NCI-H2029 (cell line): ENCODE data around the gene HRH3.

Source experiments
- DNase-seq: peaks from one replicate; lab custom pipeline; 2025; lab: John Stamatoyannopoulos, UW

The HRH3 gene

DNA sequence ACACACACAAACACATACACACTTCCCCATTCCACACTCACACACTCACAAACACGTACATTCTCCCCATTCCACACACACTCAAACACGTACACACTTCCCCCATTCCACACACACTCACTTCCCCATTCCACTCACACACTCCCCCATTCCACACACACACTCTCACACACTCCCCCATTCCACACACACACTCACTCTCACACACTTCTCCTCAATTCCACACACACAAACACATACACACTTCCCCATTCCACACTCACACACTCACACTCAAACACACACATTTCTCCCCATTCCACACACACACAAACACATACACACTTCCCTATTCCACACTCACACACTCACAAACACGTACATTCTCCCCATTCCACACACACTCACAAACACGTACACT is 9.6 kb upstream of the HRH3 start:
- DNase-seq = no peak

DNA sequence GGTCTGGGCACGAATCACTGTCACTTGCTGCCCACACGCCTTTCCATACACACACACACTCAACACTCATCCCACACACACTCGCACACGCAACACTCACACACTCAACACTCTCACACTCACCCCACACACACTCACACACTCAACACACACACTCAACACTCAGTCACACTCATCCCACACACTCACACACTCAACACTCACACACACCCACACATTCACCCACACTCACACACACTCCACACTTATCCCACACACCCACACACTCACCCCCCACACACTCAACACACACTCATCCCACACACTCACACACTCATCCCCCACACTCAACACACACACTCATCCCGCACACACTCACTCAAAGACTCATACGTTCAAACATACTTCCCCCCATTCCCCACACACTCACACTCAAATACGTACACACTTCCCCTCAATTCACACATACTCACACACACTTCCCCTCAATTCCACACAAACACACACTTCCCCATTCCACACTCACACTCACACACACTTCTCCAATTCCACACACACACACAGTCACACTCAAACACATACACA is 9.0 kb upstream of the HRH3 start:
- no peak for DNase-seq

DNA sequence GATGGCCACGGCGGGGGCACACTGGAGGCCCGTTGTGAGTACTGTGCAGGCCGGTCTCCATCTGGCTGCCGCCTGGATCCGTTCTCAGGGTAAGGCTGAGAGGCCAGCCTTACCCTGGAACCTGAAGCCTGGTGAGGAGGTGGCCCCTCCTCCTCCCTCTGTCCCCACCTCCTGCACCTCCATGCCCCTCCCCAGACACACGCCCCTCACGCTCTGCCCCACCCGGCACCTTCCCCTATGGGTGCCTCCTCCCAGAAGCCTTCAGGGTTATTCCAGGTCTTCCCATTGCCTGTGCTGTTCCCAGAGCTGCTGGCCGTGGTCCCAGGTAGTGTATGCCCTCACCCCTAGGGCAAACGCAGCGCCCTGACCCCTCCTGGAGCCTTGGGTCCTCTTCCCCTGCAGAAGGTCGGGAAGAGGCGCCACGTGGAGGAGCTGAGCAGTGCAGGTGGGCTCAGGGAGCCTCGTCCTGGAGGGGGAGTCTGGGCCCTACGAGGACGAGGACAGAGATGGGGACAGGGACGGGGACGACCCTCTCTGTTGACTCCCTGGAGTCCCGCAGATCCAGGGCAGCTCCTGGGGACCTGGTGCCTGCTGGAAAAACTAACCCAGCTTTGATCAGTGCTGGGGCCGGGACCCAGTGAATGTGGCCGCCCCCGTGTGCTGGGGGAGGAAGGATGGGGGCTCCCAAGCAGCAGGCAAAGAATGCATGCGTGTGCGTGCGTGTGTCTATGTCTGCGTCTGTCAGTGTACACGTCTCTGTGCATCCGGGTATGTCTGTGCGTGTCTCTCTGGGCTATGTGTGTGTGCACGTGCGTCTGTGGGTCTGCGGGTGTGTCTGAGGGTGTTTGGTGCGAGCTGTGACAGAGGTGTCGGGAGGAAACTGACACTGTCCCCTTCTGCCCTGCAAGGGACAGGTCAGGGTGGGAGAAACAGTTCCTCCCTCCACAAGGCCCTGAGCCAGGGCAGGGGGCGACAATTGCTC is 8.2 kb upstream of the HRH3 start:
- peak; percentile 46 for DNase-seq

GRCh38 chr20:62227591-62227976 is 7.5 kb upstream of the HRH3 start:
- no peak for DNase-seq

DNA sequence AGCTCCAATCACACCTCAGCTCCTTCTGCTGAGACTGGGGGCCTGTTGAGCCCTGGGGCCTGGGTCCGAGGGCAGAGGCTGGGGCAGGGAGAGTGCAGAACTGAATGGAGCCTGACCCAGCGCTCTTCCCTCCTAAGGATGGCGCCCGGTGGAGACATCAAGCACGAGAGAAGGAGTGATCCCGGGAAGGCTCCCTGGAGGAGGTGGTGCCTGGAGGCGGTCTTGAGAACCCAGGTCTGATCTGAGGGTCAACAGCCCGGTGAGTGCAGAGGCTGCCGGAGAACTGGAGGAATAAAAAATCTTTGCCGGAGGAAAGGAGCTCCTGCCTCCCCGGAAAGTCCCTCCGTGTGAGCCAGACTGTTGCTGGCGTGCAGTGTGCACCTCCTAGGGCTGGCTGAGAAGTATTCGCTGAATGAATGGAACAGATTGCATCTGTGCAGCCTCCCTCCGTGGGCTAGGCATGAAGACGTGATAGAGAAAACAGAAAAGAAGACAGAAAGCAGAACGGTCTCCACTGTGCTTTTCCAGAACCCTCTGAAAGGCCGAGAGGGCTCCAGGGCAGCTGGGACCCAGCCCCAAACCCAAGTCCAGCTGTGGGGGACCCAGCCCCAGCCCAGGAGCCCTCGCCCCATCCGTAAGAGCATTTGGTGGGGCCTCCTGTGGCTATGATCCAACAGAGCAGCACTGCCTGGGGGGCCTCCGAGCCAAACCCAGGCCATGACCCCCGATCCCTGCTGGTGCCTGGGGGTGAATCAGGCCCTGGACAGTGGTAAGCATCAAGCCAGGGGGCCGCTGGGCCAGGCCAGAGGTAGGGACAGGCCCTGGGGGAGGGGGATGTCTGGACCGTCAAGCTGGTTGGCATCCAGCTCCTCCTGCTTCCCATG is 6.9 kb upstream of the HRH3 start:
- DNase-seq = no peak

DNA sequence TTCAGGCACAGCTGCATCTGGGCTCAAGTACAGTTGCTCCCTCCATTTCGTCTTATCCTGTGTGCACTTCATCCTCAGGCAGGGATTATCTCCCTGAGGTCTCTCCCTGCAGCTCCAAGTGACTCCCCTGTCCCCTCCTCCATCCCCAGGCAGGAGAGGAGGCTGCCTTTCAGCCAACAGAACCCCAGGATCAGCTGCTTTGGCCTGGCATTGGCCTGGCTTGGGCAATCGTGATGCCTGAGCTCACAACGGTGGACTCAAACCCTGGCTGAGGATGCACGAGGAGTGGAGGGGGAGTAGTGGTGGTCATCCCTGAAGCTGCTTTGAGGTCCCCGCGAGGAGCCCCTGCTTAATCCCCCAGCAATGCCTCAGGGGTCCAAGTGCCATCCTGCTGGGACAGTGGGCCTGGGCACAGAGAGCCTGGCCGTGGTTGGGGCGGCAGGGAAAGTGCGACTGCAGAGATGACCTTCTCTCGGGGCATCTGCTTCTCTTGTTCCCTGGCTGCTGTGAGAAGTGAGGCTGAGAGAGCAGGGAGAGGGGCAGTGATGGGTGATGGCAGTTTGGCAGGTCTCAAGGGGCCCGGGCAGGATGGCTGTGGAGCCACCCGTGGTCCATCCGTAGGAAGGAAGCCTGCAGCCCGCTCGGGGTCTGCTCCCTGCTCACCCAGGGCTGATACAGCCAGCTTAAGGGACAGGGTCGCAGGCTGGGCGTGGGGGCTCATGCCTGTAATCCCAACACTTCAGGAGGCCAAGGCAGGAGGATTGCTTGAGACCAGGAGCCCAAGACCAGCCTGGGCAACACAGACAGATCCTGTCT is 6.0 kb upstream of the HRH3 start:
- DNase-seq = no peak

DNA sequence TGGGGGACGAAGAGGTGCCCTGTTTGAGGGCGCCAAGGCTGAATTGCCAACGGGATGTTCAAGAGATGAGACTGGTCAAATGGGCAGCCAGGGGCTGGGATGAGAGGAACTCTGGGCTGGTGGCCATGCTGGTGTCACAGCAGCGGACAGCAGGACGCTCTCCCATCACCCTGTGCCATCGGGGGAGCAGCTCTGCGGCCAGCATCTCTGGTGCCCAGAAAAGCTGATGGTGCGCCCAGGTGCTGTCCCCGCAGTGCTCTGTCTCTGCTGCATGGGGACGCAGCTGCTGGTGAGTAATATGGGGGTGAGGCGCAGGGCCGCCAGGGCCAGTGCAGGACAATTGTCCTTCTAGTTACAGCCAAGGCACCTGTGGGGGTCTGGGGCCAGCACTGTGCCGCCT is 4.9 kb upstream of the HRH3 start:
- DNase-seq = no peak

DNA sequence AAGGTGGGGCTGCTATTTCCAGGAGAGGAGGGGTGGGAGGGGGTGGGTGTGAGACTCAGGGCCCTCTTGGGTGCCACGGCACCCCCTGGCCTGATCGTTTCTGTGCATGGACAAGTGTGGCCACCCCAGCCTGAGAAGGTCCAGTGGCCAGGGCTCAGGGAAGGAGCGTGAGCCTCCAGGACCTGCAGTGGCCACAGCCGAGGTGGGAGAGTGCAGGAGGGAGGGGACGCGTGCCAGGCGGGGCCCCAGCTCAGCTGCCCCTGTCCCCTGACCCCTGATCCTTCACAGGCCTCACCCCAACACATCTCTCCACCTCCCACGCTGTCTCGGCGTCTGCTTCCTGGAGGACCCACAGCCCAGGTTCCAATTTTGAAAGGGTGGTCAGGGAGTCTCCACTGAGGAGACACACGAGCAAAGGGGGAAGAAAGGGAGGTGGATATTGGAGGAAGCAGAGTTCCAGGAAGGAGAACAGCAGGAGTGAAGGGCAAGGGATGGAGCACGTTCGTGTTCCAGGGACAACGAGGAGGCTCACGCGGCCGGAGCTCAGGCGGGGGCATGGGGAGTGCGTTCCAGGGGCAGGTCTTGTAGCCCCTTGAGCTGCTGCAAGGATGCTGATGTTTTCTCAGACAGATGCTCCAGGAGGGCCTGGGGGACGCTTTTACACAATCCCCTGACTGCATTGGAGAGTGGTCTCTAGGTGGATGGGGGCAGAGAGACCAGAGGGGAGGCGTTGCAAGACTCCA is 4.2 kb upstream of the HRH3 start:
- no peak for DNase-seq

DNA sequence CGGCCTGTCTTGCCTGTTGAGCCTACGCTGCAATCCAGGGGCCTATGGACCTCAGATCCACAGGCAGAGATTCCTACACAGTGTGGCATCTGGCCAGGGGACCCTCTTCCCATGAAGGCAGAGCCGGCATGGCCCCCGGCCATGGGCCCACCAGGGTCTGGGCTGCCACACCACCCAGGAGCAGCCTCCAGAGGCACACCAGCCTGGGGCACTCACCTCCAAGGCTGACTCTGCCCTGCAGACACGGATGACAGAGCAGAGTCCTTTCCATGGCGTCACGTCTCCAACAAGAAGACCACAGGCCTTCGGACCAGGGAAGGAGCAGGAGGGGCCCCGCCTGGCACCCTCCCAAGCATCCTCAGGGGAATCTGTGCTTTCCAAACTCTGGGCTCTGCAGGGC is 3.5 kb upstream of the HRH3 start:
- DNase-seq = no peak

- DNase-seq = no peak
These were observed 2.9 kb upstream of the HRH3 start for GRCh38 chr20:62222972-62223371.

GRCh38 chr20:62222266-62222850 is 2.3 kb upstream of the HRH3 start:
- DNase-seq = no peak

GRCh38 chr20:62220666-62221568 is 839 bp upstream of the HRH3 start:
- no peak for DNase-seq

GRCh38 chr20:62219101-62219991 is 732 bp downstream of the HRH3 start:
- DNase-seq = peak; percentile 9

- DNase-seq = no peak
These were observed 1.9 kb downstream of the HRH3 start for GRCh38 chr20:62217913-62218773.

DNA sequence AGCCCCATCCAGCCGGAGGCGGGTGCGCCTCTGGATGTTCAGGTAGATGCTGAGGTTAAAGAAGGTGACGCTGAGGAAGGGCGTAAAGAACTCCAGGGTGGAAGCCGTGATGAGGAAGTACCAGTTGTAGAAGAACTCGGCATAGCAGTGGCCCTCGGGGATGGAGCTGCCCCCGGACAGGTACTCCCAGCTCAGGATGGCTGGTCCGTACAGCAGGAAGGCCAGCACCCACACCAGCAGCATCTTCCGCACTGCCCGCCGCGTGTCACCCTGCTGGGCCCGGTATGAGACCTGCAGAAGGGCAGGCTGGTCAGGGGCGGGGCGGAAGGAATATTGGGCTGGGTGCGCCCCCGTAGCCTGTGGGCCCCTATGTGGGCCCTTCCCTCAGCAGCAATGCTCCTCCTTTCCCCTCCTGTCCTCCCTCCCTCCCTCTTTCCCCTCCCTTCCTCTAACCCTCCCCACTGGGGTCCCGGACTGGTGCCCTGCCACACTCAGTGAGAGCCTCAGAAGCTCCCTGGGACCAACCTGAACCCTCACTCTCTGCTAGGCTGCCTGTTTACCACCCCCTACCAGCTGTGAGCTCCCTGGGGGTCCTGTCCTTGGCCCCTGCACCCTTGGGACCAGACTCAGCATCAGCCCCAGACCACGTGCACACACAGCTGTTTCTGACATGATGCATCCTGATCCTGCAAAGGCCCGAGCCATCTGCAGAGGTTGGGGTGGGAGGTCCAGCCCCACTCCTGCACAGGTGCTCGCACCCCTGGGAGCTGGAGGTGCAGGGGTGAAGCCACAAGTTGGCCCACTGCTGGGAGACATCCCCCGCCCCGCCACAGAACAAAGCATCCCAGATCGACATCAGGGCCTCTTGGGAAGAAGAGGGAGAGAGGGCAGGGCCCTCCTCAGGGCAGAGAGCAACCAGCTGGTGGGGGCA is 3.2 kb downstream of the HRH3 start:
- DNase-seq = no peak

- no peak for DNase-seq
These were observed 4.0 kb downstream of the HRH3 start for GRCh38 chr20:62215991-62216635.
